ENCODE data around the gene AUTS2.

- TF ChIP-seq SUZ12 (IDR thresholded peaks at IDR 0.05) (no peak), BHLHE40 (IDR thresholded peaks at IDR 0.05; ENCODE audit: borderline replicate concordance) (no peak), SP1 (IDR thresholded peaks at IDR 0.05) (no peak), ELF4 (IDR thresholded peaks at IDR 0.05) (no peak), TARDBP (IDR thresholded peaks at IDR 0.05) (no peak), ZNF384 (IDR thresholded peaks at IDR 0.05) (no peak), LEF1 (IDR thresholded peaks at IDR 0.05; ENCODE audit: borderline replicate concordance) (no peak), CTBP1 (IDR thresholded peaks at IDR 0.05; ENCODE audit: borderline replicate concordance) (no peak), L3MBTL2 (conservative IDR thresholded peaks at IDR 0.05) (no peak), FOXM1 (IDR thresholded peaks at IDR 0.05; ENCODE audit: borderline replicate concordance) (no peak), FOXK2 (IDR thresholded peaks at IDR 0.05) (no peak), HDGF (IDR thresholded peaks at IDR 0.05; ENCODE audit: borderline replicate concordance) (no peak), NFRKB (IDR thresholded peaks at IDR 0.05) (no peak)
Measured at GRCh38 chr7:70595370-70595754, 997.1 kb downstream of the AUTS2 start.
